GM18526 (cell line): ENCODE data around the gene PRR23E.

Experiments
- POLR2A ChIP-seq: IDR thresholded peaks from 3 replicates; pipeline ENCODE4 v1.6.1; 2011; ENCODE audit not compliant: insufficient read length; ENCODE audit errors: extremely low read depth

The PRR23E gene

GRCh38 chr3:127173516-127174166 is 19.3 kb upstream of the PRR23E start:
- no peak for TF ChIP-seq POLR2A

- TF ChIP-seq POLR2A: no peak
These were observed 18.6 kb upstream of the PRR23E start for GRCh38 chr3:127174284-127174683.

- no peak for TF ChIP-seq POLR2A
These were observed 18.2 kb upstream of the PRR23E start for GRCh38 chr3:127174715-127175140.

- no peak for TF ChIP-seq POLR2A
These were observed 17.7 kb upstream of the PRR23E start for GRCh38 chr3:127175272-127175671.

GRCh38 chr3:127177226-127177625 is 15.7 kb upstream of the PRR23E start:
- TF ChIP-seq POLR2A: no peak

GRCh38 chr3:127180859-127181258 is 12.1 kb upstream of the PRR23E start:
- no peak for TF ChIP-seq POLR2A

- TF ChIP-seq POLR2A: no peak
These were observed 10.5 kb upstream of the PRR23E start for GRCh38 chr3:127182431-127182830.

- no peak for TF ChIP-seq POLR2A
These were observed 9.8 kb upstream of the PRR23E start for GRCh38 chr3:127182848-127183714.

- TF ChIP-seq POLR2A: no peak
These were observed 8.7 kb upstream of the PRR23E start for GRCh38 chr3:127183931-127184869.

- no peak for TF ChIP-seq POLR2A
These were observed 8.1 kb upstream of the PRR23E start for GRCh38 chr3:127184870-127185216.

GRCh38 chr3:127185268-127185667 is 7.7 kb upstream of the PRR23E start:
- TF ChIP-seq POLR2A: no peak

- TF ChIP-seq POLR2A: no peak
These were observed 6.8 kb upstream of the PRR23E start for GRCh38 chr3:127185962-127186674.

GRCh38 chr3:127187316-127187715 is 5.6 kb upstream of the PRR23E start:
- no peak for TF ChIP-seq POLR2A

GRCh38 chr3:127193341-127193740 is 410 bp downstream of the PRR23E start:
- TF ChIP-seq POLR2A: no peak

- TF ChIP-seq POLR2A: no peak
These were observed 844 bp downstream of the PRR23E start for GRCh38 chr3:127193775-127194174.
